T-helper 2 cell treated with Interferon-gamma antibody and Interleukin-4, amounts not matched to agents 5 μg/mL and 100 μg/mL, for 36 hours (primary cell): ENCODE measurements around the gene PATJ.

Experiments
- DNase-seq: peaks from one replicate; pipeline ENCODE4 v3.0.0; 2021; ENCODE audit warnings: low spot score
- H3K27ac Mint-ChIP-seq: one replicate; pipeline ENCODE4 v1.8.0; 2021; ENCODE audit warnings: mild to moderate bottlenecking, mixed read lengths
- H3K27me3 Mint-ChIP-seq: one replicate; pipeline ENCODE4 v1.8.0; 2021; ENCODE audit warnings: low read depth, mixed read lengths
- H3K36me3 Mint-ChIP-seq: one replicate; pipeline ENCODE4 v1.8.0; 2021; ENCODE audit warnings: low read depth, mixed read lengths
- H3K4me1 Mint-ChIP-seq: one replicate; pipeline ENCODE4 v1.8.0; 2021; ENCODE audit warnings: low read depth, mixed read lengths
- H3K4me3 Mint-ChIP-seq: one replicate; pipeline ENCODE4 v1.8.0; 2022; ENCODE audit warnings: mild to moderate bottlenecking, moderate library complexity, mixed read lengths
- H3K9me3 Mint-ChIP-seq: one replicate; pipeline ENCODE4 v1.8.0; 2021; ENCODE audit warnings: mixed read lengths

The PATJ gene

DNA sequence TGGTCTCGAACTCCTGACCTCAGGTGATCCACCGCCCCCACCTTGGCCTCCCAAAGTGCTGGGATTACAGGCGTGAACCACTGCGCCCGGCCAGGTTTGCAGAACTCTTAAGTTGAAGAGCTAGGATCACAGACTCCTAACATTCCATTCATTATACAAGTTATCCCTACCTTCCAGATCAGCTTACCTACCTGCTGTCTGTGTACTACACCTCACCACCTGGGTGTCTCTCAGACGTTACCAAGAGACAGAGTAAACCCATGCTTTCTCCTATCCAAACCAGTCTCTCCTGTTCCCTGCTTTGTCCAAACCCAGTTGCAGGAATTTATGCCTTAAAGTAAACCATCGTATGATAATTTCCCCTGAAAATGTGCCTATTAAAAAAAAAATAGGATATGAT is 329.4 kb downstream of the PATJ start:
- no peaks in the 10 kb centered on the region for H3K4me1 Mint-ChIP-seq
- no peak for DNase-seq
- H3K9me3 Mint-ChIP-seq, result no peaks in the 10 kb centered on the region
- H3K27me3 Mint-ChIP-seq, result peaks cover 2% of the 10 kb centered on the region
- H3K27ac Mint-ChIP-seq, result no peak overlapping the region
- H3K36me3 Mint-ChIP-seq, result no peaks in the 10 kb centered on the region
- H3K4me3 Mint-ChIP-seq, result no peak overlapping the region

DNA sequence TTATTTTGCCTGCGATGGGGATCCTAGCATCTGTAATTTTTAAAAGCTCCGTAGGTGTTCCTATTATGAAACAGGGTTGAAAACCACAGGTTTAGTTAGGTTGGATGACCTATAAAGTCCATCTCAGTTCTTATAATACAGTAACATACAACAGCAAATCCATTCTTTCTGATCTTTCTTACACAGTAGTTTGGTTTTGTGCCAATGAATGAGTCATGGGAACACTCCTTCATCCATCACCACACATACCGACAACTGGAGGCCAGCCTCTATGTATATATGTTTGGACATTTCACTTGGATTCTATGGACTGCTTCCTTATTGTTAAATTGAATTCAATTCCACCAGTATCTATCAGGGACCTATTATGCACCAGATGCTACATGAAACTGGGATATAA is 334.0 kb downstream of the PATJ start:
- Mint-ChIP-seq H3K4me1 (no peaks in the 10 kb centered on the region), H3K9me3 (no peaks in the 10 kb centered on the region), H3K36me3 (no peaks in the 10 kb centered on the region), H3K27me3 (no peaks in the 10 kb centered on the region), H3K27ac (no peak overlapping the region), H3K4me3 (no peak overlapping the region)
- DNase-seq, result no peak

DNA sequence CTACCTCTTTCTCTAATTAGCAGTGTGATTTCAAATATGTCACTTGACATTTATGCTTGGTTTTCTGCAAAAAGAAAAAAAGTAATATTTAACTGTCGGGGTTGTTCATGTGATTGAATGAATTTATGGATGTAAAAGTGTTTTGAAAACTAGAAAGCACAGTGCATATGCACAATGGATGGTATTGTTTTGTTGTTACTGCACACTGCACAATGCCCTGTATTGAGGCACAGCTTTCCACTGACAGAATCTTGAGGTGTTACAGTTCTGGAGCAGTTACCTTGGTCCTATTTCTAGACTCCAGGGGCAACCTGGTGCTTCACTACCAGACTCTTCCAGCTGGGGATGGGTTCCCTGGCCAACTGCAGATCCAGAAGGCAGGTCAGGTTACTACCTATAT is 335.5 kb downstream of the PATJ start:
- H3K36me3 Mint-ChIP-seq, result no peaks in the 10 kb centered on the region
- H3K27me3 Mint-ChIP-seq, result no peaks in the 10 kb centered on the region
- no peaks in the 10 kb centered on the region for H3K9me3 Mint-ChIP-seq
- no peak overlapping the region for H3K4me3 Mint-ChIP-seq
- no peaks in the 10 kb centered on the region for H3K4me1 Mint-ChIP-seq
- H3K27ac Mint-ChIP-seq, result no peak overlapping the region
- no peak for DNase-seq

DNA sequence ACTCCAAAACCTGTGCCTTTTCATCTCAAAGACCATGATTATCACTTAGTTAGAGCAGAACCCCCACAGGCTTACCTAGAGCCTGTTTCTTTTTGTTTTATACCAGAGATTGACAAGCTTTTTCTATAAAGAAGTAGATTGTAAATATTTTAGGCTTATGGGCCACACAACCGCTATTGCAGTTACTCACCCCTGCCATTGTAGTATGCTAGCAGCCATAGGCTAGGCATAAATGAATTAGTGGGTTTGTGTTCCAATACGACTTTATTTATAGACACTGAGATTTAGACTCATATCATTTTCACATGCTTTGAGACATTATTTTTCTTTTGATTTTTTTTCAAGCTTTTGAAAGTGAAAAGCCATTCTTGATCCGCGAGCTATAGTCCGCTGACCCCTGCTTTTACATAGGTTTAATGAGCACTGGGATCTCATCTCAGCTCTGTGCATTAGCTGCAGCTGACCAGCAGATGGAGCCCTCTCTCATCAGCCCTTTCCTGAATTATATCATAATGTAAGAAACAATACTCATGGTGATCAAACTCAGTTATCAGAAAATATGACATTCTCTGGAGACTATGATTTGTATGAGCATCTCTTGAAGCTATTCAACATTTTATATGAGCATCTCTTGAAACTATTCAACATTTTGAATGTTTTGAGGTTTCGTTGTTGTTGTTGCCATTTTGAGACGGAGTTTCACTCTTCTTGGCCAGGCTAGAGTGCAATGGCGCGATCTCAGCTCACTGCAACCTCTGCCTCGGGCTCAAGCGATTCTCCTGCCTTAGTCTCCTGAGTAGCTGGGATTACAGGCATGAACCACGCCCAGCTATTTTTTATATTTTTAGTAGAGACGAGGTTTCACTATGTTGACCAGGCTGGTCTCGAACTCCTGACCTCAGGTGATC is 340.4 kb downstream of the PATJ start:
- no peak overlapping the region for H3K27ac Mint-ChIP-seq
- H3K36me3 Mint-ChIP-seq, result no peaks in the 10 kb centered on the region
- no peaks in the 10 kb centered on the region for H3K9me3 Mint-ChIP-seq
- no peaks in the 10 kb centered on the region for H3K4me1 Mint-ChIP-seq
- no peaks in the 10 kb centered on the region for H3K27me3 Mint-ChIP-seq
- DNase-seq, result no peak
- H3K4me3 Mint-ChIP-seq, result no peak overlapping the region

DNA sequence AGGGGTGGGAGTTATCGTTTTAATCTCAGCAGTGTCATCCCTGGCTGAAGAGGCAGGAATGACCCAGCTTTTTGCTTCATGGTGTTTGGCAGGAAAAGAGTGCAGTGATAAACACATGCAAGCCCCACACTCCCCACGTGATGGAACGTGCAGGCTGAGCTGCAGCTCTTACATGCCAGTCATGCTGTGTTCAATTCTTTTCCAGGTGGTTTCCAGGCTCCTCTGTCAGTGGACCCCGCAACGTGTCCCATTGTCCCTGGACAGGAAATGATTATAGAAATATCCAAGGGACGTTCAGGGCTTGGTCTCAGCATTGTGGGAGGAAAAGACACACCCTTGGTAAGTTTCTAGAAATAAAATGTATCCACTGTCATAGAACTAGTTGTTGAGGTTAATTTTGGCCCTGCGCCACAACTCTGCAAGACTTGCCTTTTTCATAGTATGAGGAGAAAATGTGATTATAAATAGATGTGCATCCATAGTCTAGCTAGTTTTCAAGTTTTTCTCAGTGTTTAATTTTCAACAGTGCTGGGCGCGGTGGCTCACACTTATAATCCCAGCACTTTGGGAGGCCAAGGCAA is 342.1 kb downstream of the PATJ start:
- H3K36me3 Mint-ChIP-seq, result no peaks in the 10 kb centered on the region
- H3K9me3 Mint-ChIP-seq, result no peaks in the 10 kb centered on the region
- no peaks in the 10 kb centered on the region for H3K4me1 Mint-ChIP-seq
- no peak for DNase-seq
- no peak overlapping the region for H3K27ac Mint-ChIP-seq
- H3K27me3 Mint-ChIP-seq, result no peaks in the 10 kb centered on the region
- H3K4me3 Mint-ChIP-seq, result no peak overlapping the region

DNA sequence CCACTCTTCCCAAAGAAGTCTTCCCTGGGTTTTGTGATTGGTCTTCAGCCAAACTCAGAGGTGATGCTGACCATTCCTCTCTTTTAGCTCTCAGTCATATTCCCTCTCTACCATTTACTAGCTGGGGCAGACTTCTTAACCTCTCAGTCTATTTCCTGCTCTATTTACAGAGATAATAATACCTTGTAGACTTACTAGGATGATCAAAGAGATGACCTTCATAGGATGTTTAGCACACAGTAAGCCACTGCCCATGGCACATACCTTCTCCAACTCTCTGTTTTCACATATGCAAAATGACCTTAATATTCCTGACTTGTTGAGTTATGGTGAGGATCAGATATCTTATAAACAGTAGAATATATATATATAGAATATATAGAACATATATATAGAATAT is 346.2 kb downstream of the PATJ start:
- DNase-seq, result no peak
- Mint-ChIP-seq H3K27me3 (no peaks in the 10 kb centered on the region), H3K9me3 (no peaks in the 10 kb centered on the region), H3K27ac (no peak overlapping the region), H3K4me3 (no peak overlapping the region), H3K4me1 (no peaks in the 10 kb centered on the region), H3K36me3 (no peaks in the 10 kb centered on the region)

DNA sequence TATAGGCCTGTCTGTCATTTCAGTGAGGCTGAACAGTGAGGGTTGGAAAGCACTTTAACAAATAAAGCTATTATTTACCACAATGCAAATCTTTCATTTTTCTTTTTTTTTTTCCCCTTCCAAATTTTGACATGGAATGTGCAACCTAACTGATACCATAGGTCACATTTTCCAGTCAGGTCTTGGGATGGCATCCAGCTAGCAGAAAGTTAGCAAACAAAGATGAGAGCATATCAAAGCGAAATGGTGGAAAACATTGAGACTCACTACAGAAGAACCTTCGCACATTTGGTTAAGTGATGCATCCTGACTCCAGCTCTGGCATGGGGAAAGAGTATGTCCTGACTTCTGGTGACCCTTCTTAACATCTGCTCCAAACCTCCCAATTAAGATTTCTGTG is 347.3 kb downstream of the PATJ start:
- no peak overlapping the region for H3K4me3 Mint-ChIP-seq

DNA sequence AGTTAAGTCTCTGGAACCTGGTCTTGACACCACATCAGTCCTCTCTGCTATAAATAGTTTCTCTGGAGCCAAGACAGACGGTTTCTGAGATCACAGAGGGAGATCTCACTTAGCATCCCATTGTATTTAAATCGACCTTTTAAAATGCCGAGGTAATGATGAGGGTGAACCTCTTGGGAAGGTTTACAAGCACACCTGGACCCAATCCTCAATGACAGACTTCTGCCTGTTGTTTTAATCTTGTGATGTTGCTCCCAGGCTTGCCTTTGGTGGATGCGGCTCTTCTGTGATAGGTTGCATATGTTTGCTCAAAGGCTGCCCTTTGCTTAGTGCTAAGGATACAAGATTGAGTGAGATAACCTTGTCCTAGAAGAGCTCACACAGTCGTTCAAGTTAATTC is 347.7 kb downstream of the PATJ start:
- H3K27ac Mint-ChIP-seq, result no peak overlapping the region
- no peaks in the 10 kb centered on the region for H3K4me1 Mint-ChIP-seq
- no peaks in the 10 kb centered on the region for H3K27me3 Mint-ChIP-seq
- no peaks in the 10 kb centered on the region for H3K9me3 Mint-ChIP-seq
- no peaks in the 10 kb centered on the region for H3K36me3 Mint-ChIP-seq
- H3K4me3 Mint-ChIP-seq, result no peak overlapping the region
- DNase-seq, result no peak

More for the DNA sequence above, 347.3 kb downstream of the PATJ start:
- no peak for DNase-seq
- Mint-ChIP-seq H3K27me3 (no peaks in the 10 kb centered on the region), H3K4me1 (no peaks in the 10 kb centered on the region), H3K9me3 (no peaks in the 10 kb centered on the region), H3K27ac (no peak overlapping the region), H3K36me3 (no peaks in the 10 kb centered on the region)

DNA sequence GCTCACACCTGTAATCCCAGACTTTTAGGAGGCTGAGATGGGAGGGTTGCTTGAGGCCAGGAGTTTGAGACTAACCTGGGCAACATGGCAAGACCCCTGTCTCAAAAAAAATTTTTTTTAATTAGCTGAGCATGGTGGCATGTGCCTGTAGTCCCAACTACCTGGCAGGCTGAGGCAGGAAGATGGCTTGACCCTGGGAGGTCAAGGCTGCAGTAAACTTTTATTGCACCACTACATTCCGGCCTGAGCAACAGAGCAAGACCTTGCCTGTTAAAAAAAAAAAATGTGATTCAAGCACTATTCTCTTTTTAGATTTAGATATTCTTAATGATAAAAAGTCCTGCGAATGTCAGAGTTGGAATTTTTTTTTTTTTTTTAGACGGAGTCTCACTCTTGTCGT is 349.8 kb downstream of the PATJ start:
- Mint-ChIP-seq H3K27me3 (no peaks in the 10 kb centered on the region), H3K4me1 (no peaks in the 10 kb centered on the region), H3K27ac (no peak overlapping the region), H3K36me3 (no peaks in the 10 kb centered on the region), H3K4me3 (no peak overlapping the region), H3K9me3 (no peaks in the 10 kb centered on the region)
- DNase-seq, result no peak

DNA sequence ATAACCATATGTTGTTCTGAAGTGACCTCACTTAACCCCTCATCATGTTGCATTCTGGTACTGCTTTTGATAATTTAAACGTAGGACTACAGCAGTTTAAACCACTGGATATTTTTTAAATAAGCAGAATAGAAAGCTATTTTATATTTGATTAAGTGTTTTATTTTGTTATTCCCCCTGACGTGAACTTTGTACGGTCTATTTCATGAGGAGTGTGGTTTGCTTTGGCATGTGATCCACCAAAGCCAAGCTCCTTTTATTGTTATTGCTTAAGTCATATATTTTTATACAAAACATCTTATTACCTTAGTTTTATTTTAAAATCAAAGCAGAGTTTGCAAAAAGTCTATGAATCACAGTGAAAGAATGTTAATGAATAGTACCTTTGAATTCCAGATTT is 351.0 kb downstream of the PATJ start:
- Mint-ChIP-seq H3K4me3 (no peak overlapping the region), H3K36me3 (no peaks in the 10 kb centered on the region), H3K4me1 (no peaks in the 10 kb centered on the region), H3K27me3 (no peaks in the 10 kb centered on the region), H3K27ac (no peak overlapping the region), H3K9me3 (no peaks in the 10 kb centered on the region)
- DNase-seq, result no peak

DNA sequence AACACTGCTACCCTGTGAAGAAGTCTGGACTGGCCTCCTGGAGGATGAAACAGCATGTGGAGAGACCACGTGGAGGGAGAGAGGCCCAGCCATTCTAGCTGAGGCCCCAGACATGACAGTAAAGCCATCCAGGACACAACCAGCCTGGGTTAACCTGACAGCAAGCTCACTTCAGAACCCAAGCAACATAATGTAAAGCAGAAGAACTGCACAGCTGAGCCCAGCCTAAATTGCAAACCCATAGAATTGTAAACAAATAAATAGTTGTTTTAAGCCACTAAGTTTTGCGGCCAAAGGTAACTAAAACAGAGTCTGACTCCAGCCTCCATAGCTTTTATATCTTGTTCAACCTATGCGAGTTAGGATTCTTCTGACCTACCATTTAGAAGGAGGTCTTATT is 355.2 kb downstream of the PATJ start:
- H3K27ac Mint-ChIP-seq, result no peak overlapping the region
- H3K9me3 Mint-ChIP-seq, result no peaks in the 10 kb centered on the region
- H3K36me3 Mint-ChIP-seq, result no peaks in the 10 kb centered on the region
- no peaks in the 10 kb centered on the region for H3K4me1 Mint-ChIP-seq
- no peaks in the 10 kb centered on the region for H3K27me3 Mint-ChIP-seq
- DNase-seq, result no peak
- no peak overlapping the region for H3K4me3 Mint-ChIP-seq

DNA sequence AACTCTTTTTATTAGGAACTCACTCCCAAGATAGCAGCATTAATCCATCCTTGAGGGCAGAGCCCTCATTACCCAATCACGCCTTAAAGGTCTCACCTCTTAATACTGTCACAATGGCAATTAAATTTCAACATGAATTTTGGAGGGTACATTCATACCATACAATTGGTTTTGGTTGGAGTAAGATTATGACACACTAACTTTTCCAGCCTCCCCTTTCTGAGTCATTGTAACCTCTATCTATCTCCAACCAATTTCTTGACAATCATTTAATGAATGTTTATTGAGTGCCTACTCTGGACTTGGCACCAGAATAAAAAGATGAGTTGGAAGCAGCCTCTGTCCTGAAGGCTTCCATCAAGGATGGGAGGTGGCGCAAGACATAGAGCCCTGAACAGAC is 358.2 kb downstream of the PATJ start:
- no peak overlapping the region for H3K4me3 Mint-ChIP-seq

DNA sequence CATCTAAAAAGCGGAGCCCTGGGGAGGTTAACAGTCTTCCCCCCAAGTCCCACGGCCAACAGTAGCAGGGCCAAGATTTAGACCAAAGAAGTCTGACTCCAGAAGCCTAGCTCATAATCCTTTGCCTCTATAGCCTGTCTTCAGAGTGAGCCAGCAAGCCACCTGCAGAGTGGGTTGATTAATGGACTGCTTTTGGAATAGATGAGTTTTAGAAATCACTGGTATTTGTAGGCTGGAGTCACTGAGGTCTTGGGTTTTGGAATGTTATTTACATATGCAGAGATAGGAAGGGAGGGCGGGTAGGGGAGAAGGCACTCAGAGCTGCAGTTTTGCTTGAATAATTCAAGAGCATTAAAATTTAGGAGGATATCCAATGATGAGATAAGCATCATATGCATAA is 361.6 kb downstream of the PATJ start:
- H3K4me1 Mint-ChIP-seq, result no peaks in the 10 kb centered on the region
- no peak for DNase-seq

More for the DNA sequence above, 358.2 kb downstream of the PATJ start:
- Mint-ChIP-seq H3K4me1 (no peaks in the 10 kb centered on the region), H3K36me3 (no peaks in the 10 kb centered on the region), H3K9me3 (no peaks in the 10 kb centered on the region), H3K27ac (no peak overlapping the region), H3K27me3 (no peaks in the 10 kb centered on the region)
- DNase-seq, result no peak

DNA sequence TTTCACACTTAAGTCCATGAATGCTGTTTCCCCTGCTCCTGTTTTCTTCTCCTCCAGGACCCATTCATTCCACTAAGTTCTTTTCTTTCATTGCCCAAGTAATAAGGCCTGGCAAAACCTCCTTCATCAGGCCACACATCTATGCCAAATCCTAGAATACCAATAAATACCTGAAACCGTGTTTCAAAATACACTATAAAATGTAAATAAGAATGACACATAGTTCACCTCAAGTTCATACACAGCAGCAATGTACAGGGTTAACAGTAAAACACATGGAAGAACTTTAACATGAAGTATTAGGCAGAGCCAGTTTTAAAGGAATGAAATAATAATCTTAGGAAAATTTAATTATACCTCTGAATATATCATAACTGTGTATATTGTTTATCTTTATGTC is 365.6 kb downstream of the PATJ start:
- Mint-ChIP-seq H3K27me3 (no peaks in the 10 kb centered on the region), H3K4me1 (no peaks in the 10 kb centered on the region), H3K27ac (no peak overlapping the region), H3K9me3 (no peaks in the 10 kb centered on the region), H3K36me3 (no peaks in the 10 kb centered on the region), H3K4me3 (no peak overlapping the region)
- DNase-seq, result no peak

More for the DNA sequence above, 361.6 kb downstream of the PATJ start:
- Mint-ChIP-seq H3K36me3 (no peaks in the 10 kb centered on the region), H3K4me3 (no peak overlapping the region), H3K27me3 (no peaks in the 10 kb centered on the region), H3K9me3 (no peaks in the 10 kb centered on the region), H3K27ac (no peak overlapping the region)

DNA sequence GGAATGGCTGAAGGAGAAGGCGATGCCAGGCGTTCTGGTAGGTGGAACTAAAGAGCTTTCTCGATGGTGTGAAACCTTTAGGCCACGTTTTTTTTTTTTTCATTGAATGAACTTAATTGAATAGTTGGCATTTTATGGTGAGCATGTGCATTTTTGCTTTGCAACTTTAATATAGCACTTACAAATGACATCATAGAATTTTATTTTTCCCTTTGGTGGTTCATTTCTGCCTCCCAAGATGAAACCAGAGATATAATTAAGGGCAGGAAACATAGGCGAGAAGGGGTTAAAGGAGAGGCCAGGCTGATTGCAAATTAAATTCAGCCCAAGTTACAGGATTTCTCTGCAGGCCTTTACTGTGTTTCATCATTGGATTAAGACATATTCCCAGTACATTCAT is 366.8 kb downstream of the PATJ start:
- Mint-ChIP-seq H3K27ac (no peak overlapping the region), H3K4me3 (no peak overlapping the region), H3K27me3 (no peaks in the 10 kb centered on the region), H3K9me3 (no peaks in the 10 kb centered on the region), H3K4me1 (no peaks in the 10 kb centered on the region), H3K36me3 (no peaks in the 10 kb centered on the region)
- DNase-seq, result no peak
